Loucy (cell line): ENCODE data around the gene CORO7.

Experiments
- EZH2phosphoT487 ChIP-seq: fragments of 200-600 bp; IDR thresholded peaks from 2 replicates; pipeline ENCODE4 v1.6.1; 2018; ENCODE audit warnings: antibody characterized with exemption, mild to moderate bottlenecking, moderate library complexity, borderline replicate concordance
- TF ChIP-seq, protein P1 (sequence below): fragments of 200-600 bp; sonication (generic); conservative IDR thresholded peaks from 2 replicates; pipeline ENCODE4 v1.5.1; 2014; ENCODE audit warnings: mild to moderate bottlenecking, antibody characterized with exemption, low read length

DNA sequence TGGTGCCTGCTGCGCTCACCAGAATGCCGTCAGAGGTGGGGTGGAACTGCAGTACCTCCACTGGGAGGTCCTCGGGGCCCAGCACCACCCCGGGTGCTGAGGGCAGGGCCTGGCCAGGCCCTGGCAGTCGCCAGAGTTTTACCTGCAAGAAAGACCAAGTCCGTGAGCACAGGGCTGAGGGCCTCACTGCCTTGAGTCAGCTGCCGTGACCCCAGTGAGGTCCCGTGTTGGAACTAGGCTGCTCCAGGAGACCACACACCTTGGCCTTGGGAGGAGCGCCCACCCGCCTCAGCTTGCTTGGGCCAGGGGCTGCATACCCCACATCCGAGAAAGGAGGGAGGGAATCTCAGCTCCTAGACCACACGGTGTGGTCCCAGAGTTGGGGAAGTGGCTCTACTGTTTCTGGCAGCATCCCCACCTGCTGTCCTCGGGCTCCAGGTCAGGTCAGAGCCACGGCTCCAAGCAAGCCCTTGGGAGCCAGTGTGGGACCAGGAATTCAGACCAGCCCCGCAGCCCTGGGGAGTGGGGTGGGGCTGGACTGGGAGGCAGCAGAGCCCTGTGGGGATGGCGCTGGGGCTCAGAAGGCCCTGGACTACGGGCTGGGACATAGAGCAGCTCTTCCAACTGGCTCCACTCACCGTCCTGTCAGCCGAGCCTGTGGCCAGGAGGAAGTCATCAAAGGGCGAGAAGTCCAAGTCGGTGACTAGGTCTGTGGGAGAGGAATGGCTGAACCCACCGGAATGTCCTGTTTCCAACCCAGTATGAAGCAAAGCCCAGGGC is 8.7 kb downstream of the CORO7 start:
- TF ChIP-seq, protein P1, sequence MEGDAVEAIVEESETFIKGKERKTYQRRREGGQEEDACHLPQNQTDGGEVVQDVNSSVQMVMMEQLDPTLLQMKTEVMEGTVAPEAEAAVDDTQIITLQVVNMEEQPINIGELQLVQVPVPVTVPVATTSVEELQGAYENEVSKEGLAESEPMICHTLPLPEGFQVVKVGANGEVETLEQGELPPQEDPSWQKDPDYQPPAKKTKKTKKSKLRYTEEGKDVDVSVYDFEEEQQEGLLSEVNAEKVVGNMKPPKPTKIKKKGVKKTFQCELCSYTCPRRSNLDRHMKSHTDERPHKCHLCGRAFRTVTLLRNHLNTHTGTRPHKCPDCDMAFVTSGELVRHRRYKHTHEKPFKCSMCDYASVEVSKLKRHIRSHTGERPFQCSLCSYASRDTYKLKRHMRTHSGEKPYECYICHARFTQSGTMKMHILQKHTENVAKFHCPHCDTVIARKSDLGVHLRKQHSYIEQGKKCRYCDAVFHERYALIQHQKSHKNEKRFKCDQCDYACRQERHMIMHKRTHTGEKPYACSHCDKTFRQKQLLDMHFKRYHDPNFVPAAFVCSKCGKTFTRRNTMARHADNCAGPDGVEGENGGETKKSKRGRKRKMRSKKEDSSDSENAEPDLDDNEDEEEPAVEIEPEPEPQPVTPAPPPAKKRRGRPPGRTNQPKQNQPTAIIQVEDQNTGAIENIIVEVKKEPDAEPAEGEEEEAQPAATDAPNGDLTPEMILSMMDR, result no peak
- TF ChIP-seq EZH2phosphoT487, result no peak
